Measurements from ENCODE around the gene KRI1. TPM values are rescaled to one million over a fixed set of nuclear protein-coding genes. Genes with fewer than 3 reads are reported as not detected.

Gene KRI1
- total and polyA plus RNA-seq, 2 of the 8 experiments (the other 6 are each of a cell fraction or from before 2014, with no cell fraction given) = 14.2 to 45.2 TPM

- Histone ChIP-seq H2BK12ac (ENCODE audit: low read depth, low read length) (no peak overlapping the region), H3K79me2 (ENCODE audit: control insufficient read depth in 1 of 2, insufficient read depth in 2 of 2, low read length in 2 of 2) (no peaks in the 10 kb centered on the region; a peak in 1 of 4 replicates), H3K4me2 (ENCODE audit: insufficient read depth in 1 of 2, low read depth in 2 of 2, low read length in 2 of 2) (no peak overlapping the region), H3K9ac (replicated peaks in 1 of 4; ENCODE audit: extremely low read depth in 1 of 4, low read depth in 3 of 4, low read length in 3 of 4) (no peak overlapping the region), H2BK15ac (ENCODE audit: low read length) (no peak overlapping the region), H3K27me3 (replicated peaks in 1 of 4; ENCODE audit: control insufficient read depth in 3 of 4, extremely low read depth in 1 of 4, insufficient read depth in 3 of 4, low read length in 3 of 4) (no peaks in the 10 kb centered on the region), H4K20me1 (replicated peaks in 1 of 2; ENCODE audit: control insufficient read depth in 1 of 2, insufficient read depth in 2 of 2, low read length in 2 of 2) (peaks cover 3 to 4% of the 10 kb centered on the region in 2 experiments), H2BK5ac (ENCODE audit: low read depth, low read length) (no peak overlapping the region), H3K18ac (ENCODE audit: extremely low read depth, low read length) (no peak overlapping the region), H4K91ac (replicated peaks; ENCODE audit: insufficient read length, low read length) (no peak overlapping the region), H3K27ac (ENCODE audit: low read depth, low read length) (no peak overlapping the region), H2BK120ac (replicated peaks; ENCODE audit: low read depth, low read length) (no peak overlapping the region), H3K23me2 (ENCODE audit: low read depth, low read length) (no peaks in the 10 kb centered on the region), H3K36me3 (ENCODE audit: control insufficient read depth in 2 of 4, insufficient read depth in 4 of 4, low read length in 3 of 4) (peaks cover 9 to 37% (median 28%) of the 10 kb centered on the region in 4 experiments), H3K4me1 (replicated peaks in 1 of 4; ENCODE audit: control insufficient read depth in 3 of 4, insufficient read depth in 4 of 4, low read length in 3 of 4) (no peaks in the 10 kb centered on the region), H3K9me3 (ENCODE audit: insufficient read depth in 2 of 2, low read depth in 1 of 2, low read length in 1 of 2) (no peaks in the 10 kb centered on the region), H2AFZ (ENCODE audit: low read length) (no peak overlapping the region), H4K8ac (ENCODE audit: extremely low read depth, insufficient read depth, low read length) (no peak overlapping the region), H3K14ac (ENCODE audit: insufficient read length) (no peak overlapping the region), H3K4ac (replicated peaks; ENCODE audit: insufficient read length, low read depth, low read length) (no peak overlapping the region), H3K23ac (ENCODE audit: insufficient read length) (no peak overlapping the region), H3K56ac (replicated peaks; ENCODE audit: insufficient read length, low read depth, low read length) (no peak overlapping the region), H2AK5ac (ENCODE audit: low read depth, low read length) (no peak overlapping the region), H2BK20ac (ENCODE audit: low read length) (no peak overlapping the region), H4K5ac (ENCODE audit: insufficient read length, low read depth, low read length) (no peak overlapping the region), H3K79me1 (ENCODE audit: low read depth, low read length) (no peaks in the 10 kb centered on the region), H3K4me3 (ENCODE audit: extremely low read depth in 1 of 4, insufficient read depth in 2 of 4, low read depth in 3 of 4, low read length in 4 of 4) (no peak overlapping the region)
- POLR2A ChIA-PET (ENCODE audit: partially characterized antibody) = no interaction called here
- no peak for DNase-seq (ENCODE audit: low read depth in 1 of 2, low spot score in 2 of 2)
- FAIRE-seq = no peak
- TF ChIP-seq KDM1A (IDR thresholded peaks at IDR 0.05; ENCODE audit: borderline replicate concordance, low read length) (peak; percentile 66; the same call in 1 of the 2 replicates), KDM4A (IDR thresholded peaks at IDR 0.05; ENCODE audit: low read depth, low read length, severe bottlenecking) (no peak)
- WGBS, 2 experiments (ENCODE audit: extremely low coverage in 1 of 2, insufficient coverage in 1 of 2, insufficient read length in 1 of 2, insufficient replicate concordance in 2 of 2, low coverage in 1 of 2, low lambda C conversion rate in 2 of 2, missing lambda C conversion rate in 1 of 2) = 88% methylated on average over 6 of the region's 6 CpGs; no CpG with 5 or more reads in 1 of the 2 experiments
- CTCF ChIA-PET (ENCODE audit: partially characterized antibody) = interaction anchor here (1.1 to 1.5 kb wide), 2 partner anchors 72 to 325 kb away, joined by 3 read pairs; no protein-coding TSS in a partner anchor
Observed at GRCh38 chr19:10575011-10575716, 9.4 kb upstream of the KRI1 start.
